Stimulated activated CD8-positive, alpha-beta memory T cell treated with anti-CD3 and anti-CD28 coated beads, Interleukin-4, amount 100 ng/mL, for 4 hours (primary cell): Measurements from ENCODE around the gene SH3GL2.

Source experiments
- DNase-seq, 2 donors: peaks; one replicate each; pipeline ENCODE4 v3.0.0-alpha.2; 2020; ENCODE audit warnings: low read depth in 2 of 2, low spot score in 1 of 2

The SH3GL2 gene

GRCh38 chr9:17609312-17610005 lies 30.6 kb downstream of the SH3GL2 start:
- no peak for DNase-seq

GRCh38 chr9:17611342-17611741 lies 32.5 kb downstream of the SH3GL2 start:
- DNase-seq = no peak

GRCh38 chr9:17611917-17612316 lies 33.1 kb downstream of the SH3GL2 start:
- no peak for DNase-seq

- DNase-seq = no peak
Measured at GRCh38 chr9:17613758-17614157, 34.9 kb downstream of the SH3GL2 start.

GRCh38 chr9:17614250-17614649 lies 35.4 kb downstream of the SH3GL2 start:
- DNase-seq = no peak

- DNase-seq = no peak
Measured at GRCh38 chr9:17614903-17615302, 36.0 kb downstream of the SH3GL2 start.

- DNase-seq = no peak
Measured at GRCh38 chr9:17622141-17622540, 43.3 kb downstream of the SH3GL2 start.

- no peak for DNase-seq
Measured at GRCh38 chr9:17622749-17623148, 43.9 kb downstream of the SH3GL2 start.

- no peak for DNase-seq
Measured at GRCh38 chr9:17623965-17624364, 45.1 kb downstream of the SH3GL2 start.

- no peak for DNase-seq
Measured at GRCh38 chr9:17624571-17624970, 45.7 kb downstream of the SH3GL2 start.

GRCh38 chr9:17625644-17626388 lies 47.0 kb downstream of the SH3GL2 start:
- no peak for DNase-seq

GRCh38 chr9:17627641-17628040 lies 48.8 kb downstream of the SH3GL2 start:
- DNase-seq = no peak

GRCh38 chr9:17628624-17629023 lies 49.8 kb downstream of the SH3GL2 start:
- DNase-seq = no peak

- no peak for DNase-seq
Measured at GRCh38 chr9:17630531-17630949, 51.7 kb downstream of the SH3GL2 start.

- no peak for DNase-seq
Measured at GRCh38 chr9:17631396-17631795, 52.5 kb downstream of the SH3GL2 start.

GRCh38 chr9:17632994-17633393 lies 54.1 kb downstream of the SH3GL2 start:
- no peak for DNase-seq

- DNase-seq = no peak
Measured at GRCh38 chr9:17635115-17635890, 56.4 kb downstream of the SH3GL2 start.

- DNase-seq = no peak
Measured at GRCh38 chr9:17636349-17636748, 57.5 kb downstream of the SH3GL2 start.

GRCh38 chr9:17636821-17637220 lies 58.0 kb downstream of the SH3GL2 start:
- no peak for DNase-seq

- no peak for DNase-seq
Measured at GRCh38 chr9:17637229-17637628, 58.4 kb downstream of the SH3GL2 start.

- DNase-seq = no peak
Measured at GRCh38 chr9:17648516-17648915, 69.7 kb downstream of the SH3GL2 start.

GRCh38 chr9:17651725-17652124 lies 72.9 kb downstream of the SH3GL2 start:
- no peak for DNase-seq
